Endodermal cell (in vitro differentiated cells): ENCODE data around the gene DCC. TPM values are rescaled to one million over a fixed set of nuclear protein-coding genes. Genes with fewer than 3 reads are reported as not detected.

Experiments used
- DNase-seq: peaks from one replicate; pipeline ENCODE4 v3.0.0-alpha.2; 2017
- H3K27ac ChIP-seq: 2 replicates; pipeline ENCODE4 v1.5.1; 2013; ENCODE audit warnings: mild to moderate bottlenecking, low read depth, low read length, moderate library complexity
- H3K27me3 ChIP-seq: 2 replicates; pipeline ENCODE4 v1.6.1; 2013; ENCODE audit warnings: mild to moderate bottlenecking, low read length, moderate library complexity; ENCODE audit not compliant: insufficient read depth, control insufficient read depth, poor library complexity, severe bottlenecking
- H3K36me3 ChIP-seq: 2 replicates; pipeline ENCODE4 v1.7.0; 2013; ENCODE audit warnings: mild to moderate bottlenecking, low read length, moderate library complexity; ENCODE audit not compliant: control insufficient read depth, insufficient read depth
- H3K4me1 ChIP-seq: one replicate; pipeline ENCODE4 v1.7.0; 2013; ENCODE audit warnings: low read length; ENCODE audit not compliant: control insufficient read depth, insufficient read depth
- H3K4me3 ChIP-seq: 2 replicates; pipeline ENCODE4 v1.5.1; 2013; ENCODE audit warnings: mild to moderate bottlenecking, low read length, moderate library complexity
- H3K9ac ChIP-seq: 2 replicates; pipeline ENCODE4 v1.6.1; 2013; ENCODE audit warnings: mild to moderate bottlenecking, low read length, moderate library complexity; ENCODE audit not compliant: poor library complexity, severe bottlenecking; ENCODE audit errors: extremely low read depth
- H3K9me3 ChIP-seq: 2 replicates; pipeline ENCODE4 v1.6.1; 2013; ENCODE audit warnings: mild to moderate bottlenecking, low read length, moderate library complexity; ENCODE audit not compliant: control insufficient read depth
- H3K27ac Mint-ChIP-seq: 2 replicates; pipeline ENCODE4 v1.8.0; 2020; ENCODE audit warnings: mixed read lengths
- H3K27me3 Mint-ChIP-seq: 2 replicates; pipeline ENCODE4 v1.8.0; 2021; ENCODE audit warnings: mild to moderate bottlenecking, mixed read lengths; ENCODE audit not compliant: insufficient read depth
- H3K36me3 Mint-ChIP-seq: 2 replicates; pipeline ENCODE4 v1.8.0; 2020; ENCODE audit warnings: low read depth, mixed read lengths
- H3K4me1 Mint-ChIP-seq: 2 replicates; pipeline ENCODE4 v1.8.0; 2020; ENCODE audit warnings: mixed read lengths
- H3K4me3 Mint-ChIP-seq: 2 replicates; pipeline ENCODE4 v1.8.0; 2020; ENCODE audit warnings: mild to moderate bottlenecking, moderate library complexity, mixed read lengths
- H3K9me3 Mint-ChIP-seq: 2 replicates; pipeline ENCODE4 v1.8.0; 2020; ENCODE audit warnings: mild to moderate bottlenecking, mixed read lengths
- WGBS, 2 experiments: methylation state at CpG; one replicate each; pipeline versions ENCODE4 v1.1.5 to v1.1.7; 2013; ENCODE audit warnings: missing lambda C conversion rate in 2 of 2, mixed read lengths in 1 of 2; ENCODE audit not compliant: insufficient coverage in 1 of 2, insufficient read length in 1 of 2; 5-methylcytosine and 5-hydroxymethylcytosine counted together
- total RNA-seq, 2 donors: library from RNA; stranded (reverse); fragmentation: NEBNext Ultra II Directional in 1 of 2; extraction: Animal tissue kit (Norgen Biotek cat#: 25700) in 1 of 2; gene quantifications; 2 replicates in 1 of 2; 3 replicates in 1 of 2; pipeline ENCODE4 v1.2.1, GENCODE V29; 2021
- TF ChIP-seq, protein P1 (sequence below): fragments of 200-600 bp; sonication (generic); conservative IDR thresholded peaks from 2 replicates; pipeline ENCODE4 v1.5.0; 2021; ENCODE audit warnings: antibody characterized with exemption, mild to moderate bottlenecking

The DCC gene
- total RNA-seq, 2 donors from 2014 or later: 0.77 to 0.97 TPM

- H3K36me3 Mint-ChIP-seq: peaks cover 5% of the 10 kb centered on the region
Observed at GRCh38 chr18:53478155-53478554, 1138.2 kb downstream of the DCC start.

GRCh38 chr18:53486296-53486695 is 1146.3 kb downstream of the DCC start:
- Histone ChIP-seq H3K4me1 (no peaks in the 10 kb centered on the region), H3K27ac (no peak overlapping the region), H3K36me3 (no peaks in the 10 kb centered on the region), H3K4me3 (no peak overlapping the region), H3K9ac (no peak overlapping the region), H3K27me3 (no peaks in the 10 kb centered on the region), H3K9me3 (no peaks in the 10 kb centered on the region)
- peaks cover 3% of the 10 kb centered on the region for H3K4me1 Mint-ChIP-seq
- no peak overlapping the region for H3K27ac Mint-ChIP-seq
- no peaks in the 10 kb centered on the region for H3K36me3 Mint-ChIP-seq
- no peak for DNase-seq
- H3K27me3 Mint-ChIP-seq: no peaks in the 10 kb centered on the region
- no peaks in the 10 kb centered on the region for H3K9me3 Mint-ChIP-seq
- no peak overlapping the region for H3K4me3 Mint-ChIP-seq
- 94 to 100% methylated on average over 2 to 3 of the region's 3 CpGs for WGBS, 2 experiments
- TF ChIP-seq, protein P1, sequence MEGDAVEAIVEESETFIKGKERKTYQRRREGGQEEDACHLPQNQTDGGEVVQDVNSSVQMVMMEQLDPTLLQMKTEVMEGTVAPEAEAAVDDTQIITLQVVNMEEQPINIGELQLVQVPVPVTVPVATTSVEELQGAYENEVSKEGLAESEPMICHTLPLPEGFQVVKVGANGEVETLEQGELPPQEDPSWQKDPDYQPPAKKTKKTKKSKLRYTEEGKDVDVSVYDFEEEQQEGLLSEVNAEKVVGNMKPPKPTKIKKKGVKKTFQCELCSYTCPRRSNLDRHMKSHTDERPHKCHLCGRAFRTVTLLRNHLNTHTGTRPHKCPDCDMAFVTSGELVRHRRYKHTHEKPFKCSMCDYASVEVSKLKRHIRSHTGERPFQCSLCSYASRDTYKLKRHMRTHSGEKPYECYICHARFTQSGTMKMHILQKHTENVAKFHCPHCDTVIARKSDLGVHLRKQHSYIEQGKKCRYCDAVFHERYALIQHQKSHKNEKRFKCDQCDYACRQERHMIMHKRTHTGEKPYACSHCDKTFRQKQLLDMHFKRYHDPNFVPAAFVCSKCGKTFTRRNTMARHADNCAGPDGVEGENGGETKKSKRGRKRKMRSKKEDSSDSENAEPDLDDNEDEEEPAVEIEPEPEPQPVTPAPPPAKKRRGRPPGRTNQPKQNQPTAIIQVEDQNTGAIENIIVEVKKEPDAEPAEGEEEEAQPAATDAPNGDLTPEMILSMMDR: no peak

More at GRCh38 chr18:53478155-53478554, 1138.2 kb downstream of the DCC start:
- 98 to 100% methylated on average over 2 to 3 of the region's 3 CpGs for WGBS, 2 experiments
- no peak overlapping the region for H3K27ac ChIP-seq
- no peak overlapping the region for H3K4me3 Mint-ChIP-seq
- H3K27ac Mint-ChIP-seq: no peak overlapping the region
- no peak for DNase-seq
- H3K36me3 ChIP-seq: no peaks in the 10 kb centered on the region
- TF ChIP-seq, protein P1: no peak
- H3K4me1 ChIP-seq: peaks cover 3% of the 10 kb centered on the region
- peaks cover 22% of the 10 kb centered on the region for H3K9me3 Mint-ChIP-seq
- peaks cover 6% of the 10 kb centered on the region for H3K9me3 ChIP-seq
- no peak overlapping the region for H3K4me3 ChIP-seq
- no peaks in the 10 kb centered on the region for H3K27me3 Mint-ChIP-seq
- no peaks in the 10 kb centered on the region for H3K27me3 ChIP-seq
- H3K4me1 Mint-ChIP-seq: peaks cover 5% of the 10 kb centered on the region
- H3K9ac ChIP-seq: no peak overlapping the region

GRCh38 chr18:53489266-53489665 is 1149.3 kb downstream of the DCC start:
- no peaks in the 10 kb centered on the region for H3K36me3 Mint-ChIP-seq
- H3K9me3 Mint-ChIP-seq: no peaks in the 10 kb centered on the region
- WGBS, 2 experiments: 76 to 79% methylated on average over 2 to 3 of the region's 3 CpGs
- H3K27ac ChIP-seq: no peak overlapping the region
- no peak overlapping the region for H3K4me3 Mint-ChIP-seq
- H3K27ac Mint-ChIP-seq: no peak overlapping the region
- no peaks in the 10 kb centered on the region for H3K9me3 ChIP-seq
- TF ChIP-seq, protein P1: no peak
- H3K9ac ChIP-seq: no peak overlapping the region
- no peak overlapping the region for H3K4me3 ChIP-seq
- no peak for DNase-seq
- no peaks in the 10 kb centered on the region for H3K27me3 ChIP-seq
- H3K4me1 ChIP-seq: no peaks in the 10 kb centered on the region
- H3K4me1 Mint-ChIP-seq: peaks cover 3% of the 10 kb centered on the region
- no peaks in the 10 kb centered on the region for H3K36me3 ChIP-seq
- H3K27me3 Mint-ChIP-seq: no peaks in the 10 kb centered on the region
